Thyroid gland (tissue), 4 donors: ENCODE results near the gene NUMBL.

Experiments used
- POLR2A ChIP-seq, 2 donors: fragments of 450-650 bp; IDR thresholded peaks; one replicate each; pipeline ENCODE4 v1.6.1; 2017; ENCODE audit warnings: antibody characterized with exemption in 2 of 2, mild to moderate bottlenecking in 2 of 2, moderate library complexity in 1 of 2
- TF ChIP-seq, protein P1 (sequence below), 6 experiments: fragments of 200-600 bp in 3 of 6; fragments of 450-650 bp in 3 of 6; sonication (generic) in 3 of 6; IDR thresholded peaks; one replicate each; pipeline ENCODE4 v1.5.1; 2016 to 2019; ENCODE audit warnings: antibody characterized with exemption in 6 of 6, mild to moderate bottlenecking in 2 of 6, inconsistent platforms in 1 of 6, moderate library complexity in 1 of 6

DNA sequence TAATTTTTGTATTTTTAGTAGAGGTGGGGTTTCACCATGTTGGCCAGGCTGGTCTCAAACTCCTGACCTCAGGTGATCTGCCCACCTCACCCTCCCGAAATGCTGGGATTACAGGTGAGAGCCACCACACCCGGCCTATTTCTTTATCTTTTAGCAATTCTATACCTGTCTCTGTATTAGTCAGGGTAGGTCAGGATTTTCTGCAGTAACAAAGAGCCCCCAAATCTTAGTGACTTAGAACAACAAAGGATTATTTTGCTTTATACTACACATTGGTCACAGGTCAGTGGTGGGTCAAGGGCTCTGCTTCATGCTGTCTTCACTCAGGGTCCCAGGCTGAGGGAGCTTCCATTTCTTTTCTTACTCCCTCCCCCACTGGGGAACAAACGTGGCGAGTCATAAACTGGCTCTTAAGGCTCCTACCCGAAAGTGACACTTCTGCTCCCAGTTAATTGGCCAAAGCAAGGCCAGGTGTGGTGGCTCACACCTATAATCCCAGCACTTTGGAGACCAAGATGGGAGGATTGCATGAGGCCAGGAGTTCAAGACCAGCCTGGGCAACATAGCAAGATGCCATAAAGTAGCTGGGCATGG lies 33.3 kb upstream of the NUMBL start:
- TF ChIP-seq, protein P1, sequence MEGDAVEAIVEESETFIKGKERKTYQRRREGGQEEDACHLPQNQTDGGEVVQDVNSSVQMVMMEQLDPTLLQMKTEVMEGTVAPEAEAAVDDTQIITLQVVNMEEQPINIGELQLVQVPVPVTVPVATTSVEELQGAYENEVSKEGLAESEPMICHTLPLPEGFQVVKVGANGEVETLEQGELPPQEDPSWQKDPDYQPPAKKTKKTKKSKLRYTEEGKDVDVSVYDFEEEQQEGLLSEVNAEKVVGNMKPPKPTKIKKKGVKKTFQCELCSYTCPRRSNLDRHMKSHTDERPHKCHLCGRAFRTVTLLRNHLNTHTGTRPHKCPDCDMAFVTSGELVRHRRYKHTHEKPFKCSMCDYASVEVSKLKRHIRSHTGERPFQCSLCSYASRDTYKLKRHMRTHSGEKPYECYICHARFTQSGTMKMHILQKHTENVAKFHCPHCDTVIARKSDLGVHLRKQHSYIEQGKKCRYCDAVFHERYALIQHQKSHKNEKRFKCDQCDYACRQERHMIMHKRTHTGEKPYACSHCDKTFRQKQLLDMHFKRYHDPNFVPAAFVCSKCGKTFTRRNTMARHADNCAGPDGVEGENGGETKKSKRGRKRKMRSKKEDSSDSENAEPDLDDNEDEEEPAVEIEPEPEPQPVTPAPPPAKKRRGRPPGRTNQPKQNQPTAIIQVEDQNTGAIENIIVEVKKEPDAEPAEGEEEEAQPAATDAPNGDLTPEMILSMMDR (IDR thresholded peaks at IDR 0.05): no peak
- no peak for TF ChIP-seq POLR2A (IDR thresholded peaks at IDR 0.05)
